ENCODE data around the gene NAGPA. TPM values are rescaled to one million over a fixed set of nuclear protein-coding genes. Genes with fewer than 3 reads are reported as not detected.

Gene NAGPA
- total RNA-seq, 1 experiment from 2014 or later, result 12.5 TPM

DNA sequence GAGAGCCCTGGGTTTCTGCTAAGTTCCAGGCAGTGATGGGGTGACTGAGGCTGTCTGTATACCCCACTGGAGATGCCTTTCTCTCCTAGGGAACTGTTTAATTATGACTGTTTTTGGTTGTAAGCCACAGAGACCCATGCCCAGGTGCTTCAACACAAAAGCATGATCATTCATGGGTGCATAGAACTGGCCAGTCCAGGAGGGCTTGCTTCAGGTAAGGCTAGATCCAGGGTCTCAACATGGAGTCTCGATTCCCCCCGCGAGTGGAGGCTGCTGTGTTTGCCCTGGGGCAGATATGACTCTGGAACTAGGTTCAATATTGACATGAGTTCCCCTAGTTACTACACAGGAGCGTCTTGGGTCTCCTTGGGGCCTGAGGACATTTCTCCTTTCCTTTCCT is 17.8 kb downstream of the NAGPA start:
- POLR2A ChIA-PET, result no interaction called here
- H3K9me3 Mint-ChIP-seq, result peaks cover 3% of the 10 kb centered on the region; the same call in 1 of the 2 replicates
- H3K27me3 Mint-ChIP-seq (ENCODE audit: low read depth), result no peaks in the 10 kb centered on the region; the same call in 1 of the 2 replicates
- H3K27ac Mint-ChIP-seq, result no peak overlapping the region
- CTCF ChIA-PET, result interaction anchor here (1.1 kb wide), 1 partner anchor 43 kb away, joined by 3 read pairs; no protein-coding TSS in a partner anchor
- no peaks in the 10 kb centered on the region for H3K4me1 Mint-ChIP-seq
- H3K4me3 Mint-ChIP-seq, result no peak overlapping the region
- ATAC-seq, result no peak
- H3K36me3 Mint-ChIP-seq, result no peaks in the 10 kb centered on the region
- TF ChIP-seq TEAD4 (CRISPR knock-in tag; IDR thresholded peaks at IDR 0.05) (no peak), ZNF219 (CRISPR knock-in tag; IDR thresholded peaks at IDR 0.05; ENCODE audit: borderline replicate concordance) (no peak), SMAD3 (CRISPR knock-in tag; IDR thresholded peaks at IDR 0.05; ENCODE audit: borderline replicate concordance) (no peak), SMAD4 (CRISPR knock-in tag; IDR thresholded peaks at IDR 0.05) (no peak), ZNF121 (CRISPR knock-in tag; IDR thresholded peaks at IDR 0.05) (no peak), ZBTB21 (CRISPR knock-in tag; IDR thresholded peaks at IDR 0.05; ENCODE audit: borderline replicate concordance) (no peak), CREB1 (CRISPR knock-in tag; IDR thresholded peaks at IDR 0.05) (no peak), HMGA2 (CRISPR knock-in tag; IDR thresholded peaks at IDR 0.05) (no peak), SOX15 (CRISPR knock-in tag; IDR thresholded peaks at IDR 0.05) (no peak)
- TF ChIP-seq, protein P1, sequence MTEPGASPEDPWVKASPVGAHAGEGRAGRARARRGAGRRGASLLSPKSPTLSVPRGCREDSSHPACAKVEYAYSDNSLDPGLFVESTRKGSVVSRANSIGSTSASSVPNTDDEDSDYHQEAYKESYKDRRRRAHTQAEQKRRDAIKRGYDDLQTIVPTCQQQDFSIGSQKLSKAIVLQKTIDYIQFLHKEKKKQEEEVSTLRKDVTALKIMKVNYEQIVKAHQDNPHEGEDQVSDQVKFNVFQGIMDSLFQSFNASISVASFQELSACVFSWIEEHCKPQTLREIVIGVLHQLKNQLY (CRISPR knock-in tag; IDR thresholded peaks at IDR 0.05), result no peak
- TF ChIP-seq, protein P2, sequence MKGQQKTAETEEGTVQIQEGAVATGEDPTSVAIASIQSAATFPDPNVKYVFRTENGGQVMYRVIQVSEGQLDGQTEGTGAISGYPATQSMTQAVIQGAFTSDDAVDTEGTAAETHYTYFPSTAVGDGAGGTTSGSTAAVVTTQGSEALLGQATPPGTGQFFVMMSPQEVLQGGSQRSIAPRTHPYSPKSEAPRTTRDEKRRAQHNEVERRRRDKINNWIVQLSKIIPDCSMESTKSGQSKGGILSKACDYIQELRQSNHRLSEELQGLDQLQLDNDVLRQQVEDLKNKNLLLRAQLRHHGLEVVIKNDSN (CRISPR knock-in tag; IDR thresholded peaks at IDR 0.05), result no peak
- TF ChIP-seq, protein P3, sequence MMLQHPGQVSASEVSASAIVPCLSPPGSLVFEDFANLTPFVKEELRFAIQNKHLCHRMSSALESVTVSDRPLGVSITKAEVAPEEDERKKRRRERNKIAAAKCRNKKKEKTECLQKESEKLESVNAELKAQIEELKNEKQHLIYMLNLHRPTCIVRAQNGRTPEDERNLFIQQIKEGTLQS (CRISPR knock-in tag; conservative IDR thresholded peaks at IDR 0.05), result no peak
- TF ChIP-seq, protein P4, sequence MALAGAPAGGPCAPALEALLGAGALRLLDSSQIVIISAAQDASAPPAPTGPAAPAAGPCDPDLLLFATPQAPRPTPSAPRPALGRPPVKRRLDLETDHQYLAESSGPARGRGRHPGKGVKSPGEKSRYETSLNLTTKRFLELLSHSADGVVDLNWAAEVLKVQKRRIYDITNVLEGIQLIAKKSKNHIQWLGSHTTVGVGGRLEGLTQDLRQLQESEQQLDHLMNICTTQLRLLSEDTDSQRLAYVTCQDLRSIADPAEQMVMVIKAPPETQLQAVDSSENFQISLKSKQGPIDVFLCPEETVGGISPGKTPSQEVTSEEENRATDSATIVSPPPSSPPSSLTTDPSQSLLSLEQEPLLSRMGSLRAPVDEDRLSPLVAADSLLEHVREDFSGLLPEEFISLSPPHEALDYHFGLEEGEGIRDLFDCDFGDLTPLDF (CRISPR knock-in tag; IDR thresholded peaks at IDR 0.05), result no peak
- TF ChIP-seq, protein P5, sequence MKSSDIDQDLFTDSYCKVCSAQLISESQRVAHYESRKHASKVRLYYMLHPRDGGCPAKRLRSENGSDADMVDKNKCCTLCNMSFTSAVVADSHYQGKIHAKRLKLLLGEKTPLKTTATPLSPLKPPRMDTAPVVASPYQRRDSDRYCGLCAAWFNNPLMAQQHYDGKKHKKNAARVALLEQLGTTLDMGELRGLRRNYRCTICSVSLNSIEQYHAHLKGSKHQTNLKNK (CRISPR knock-in tag; IDR thresholded peaks at IDR 0.05), result no peak
- no peak for DNase-seq (ENCODE audit: low spot score)

DNA sequence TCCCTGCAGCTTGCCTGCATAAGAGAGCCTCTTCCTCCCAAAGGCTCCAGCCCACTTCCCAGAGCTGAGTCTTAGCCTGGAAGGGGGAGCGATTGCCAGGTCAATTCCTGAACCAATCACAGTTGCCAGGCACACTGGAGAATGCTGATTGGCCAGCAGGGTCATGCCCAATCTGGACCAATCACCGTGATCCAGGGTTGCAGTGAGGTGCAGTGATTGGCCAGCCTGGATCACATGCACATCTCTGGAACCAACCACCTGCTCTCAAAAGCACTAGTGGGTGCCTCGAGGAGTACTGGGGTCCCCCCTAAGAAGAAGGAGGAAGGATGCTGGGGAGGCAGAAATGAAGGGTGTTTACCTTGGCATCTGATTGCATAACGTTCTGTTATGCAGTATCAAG is 18.4 kb downstream of the NAGPA start:
- ATAC-seq (no peak; the same call in 1 of the 2 replicates), DNase-seq (ENCODE audit: low spot score) (no peak)
- no peak overlapping the region for H3K4me3 Mint-ChIP-seq
- TF ChIP-seq, protein P6, sequence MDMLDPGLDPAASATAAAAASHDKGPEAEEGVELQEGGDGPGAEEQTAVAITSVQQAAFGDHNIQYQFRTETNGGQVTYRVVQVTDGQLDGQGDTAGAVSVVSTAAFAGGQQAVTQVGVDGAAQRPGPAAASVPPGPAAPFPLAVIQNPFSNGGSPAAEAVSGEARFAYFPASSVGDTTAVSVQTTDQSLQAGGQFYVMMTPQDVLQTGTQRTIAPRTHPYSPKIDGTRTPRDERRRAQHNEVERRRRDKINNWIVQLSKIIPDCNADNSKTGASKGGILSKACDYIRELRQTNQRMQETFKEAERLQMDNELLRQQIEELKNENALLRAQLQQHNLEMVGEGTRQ (CRISPR knock-in tag; IDR thresholded peaks at IDR 0.05), result peak; percentile 74
- no peak for TF ChIP-seq FOXK1 (CRISPR knock-in tag; IDR thresholded peaks at IDR 0.05)
- peak; percentile 54 for TF ChIP-seq NFYB (CRISPR knock-in tag; conservative IDR thresholded peaks at IDR 0.05; ENCODE audit: low read depth)
- H3K27me3 Mint-ChIP-seq (ENCODE audit: low read depth), result no peaks in the 10 kb centered on the region; the same call in 1 of the 2 replicates
- H3K9me3 Mint-ChIP-seq, result peaks cover 3% of the 10 kb centered on the region; the same call in 1 of the 2 replicates
- ChIA-PET CTCF (interaction anchor here (1.1 to 3.1 kb wide), 2 partner anchors 10 to 43 kb away, joined by 3 to 13 read pairs; no protein-coding TSS in a partner anchor), POLR2A (no interaction called here)
- no peaks in the 10 kb centered on the region for H3K4me1 Mint-ChIP-seq
- no peak overlapping the region for H3K27ac Mint-ChIP-seq
- H3K36me3 Mint-ChIP-seq, result no peaks in the 10 kb centered on the region

DNA sequence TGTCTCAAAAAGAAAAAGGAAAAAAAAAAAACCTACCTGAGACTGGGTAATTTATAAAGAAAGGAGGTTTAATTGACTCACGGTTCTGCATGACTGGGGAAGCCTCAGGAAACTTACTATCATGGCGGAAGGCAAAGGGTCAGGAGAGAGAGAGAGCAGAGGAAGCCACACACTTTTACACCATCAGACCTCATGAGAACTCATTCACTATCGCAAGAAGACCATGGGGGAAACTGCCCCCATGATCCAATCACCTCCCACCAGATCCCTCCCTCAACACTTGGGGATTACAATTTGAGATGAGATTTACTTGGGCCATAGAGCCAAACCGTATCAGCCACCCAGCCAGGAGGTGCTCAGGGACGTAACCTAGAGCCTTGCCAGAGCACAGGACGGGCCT is 20.8 kb downstream of the NAGPA start:
- ChIA-PET CTCF (interaction anchor here (3.1 kb wide), 1 partner anchor 12 kb away, joined by 13 read pairs; no protein-coding TSS in a partner anchor), POLR2A (interaction anchor here (0.6 kb wide), 1 partner anchor 62 kb away, joined by 5 read pairs; no protein-coding TSS in a partner anchor)
- Mint-ChIP-seq H3K36me3 (no peaks in the 10 kb centered on the region), H3K4me1 (no peaks in the 10 kb centered on the region), H3K27ac (peak overlapping the region; percentile 31; the same call in 1 of the 2 replicates), H3K27me3 (ENCODE audit: low read depth) (no peaks in the 10 kb centered on the region; the same call in 1 of the 2 replicates), H3K9me3 (peaks cover 3% of the 10 kb centered on the region; the same call in 1 of the 2 replicates), H3K4me3 (no peak overlapping the region)
- no peak for ATAC-seq
- DNase-seq (ENCODE audit: low spot score), result no peak
- TF ChIP-seq NR3C1 (CRISPR knock-in tag; conservative IDR thresholded peaks at IDR 0.05; ENCODE audit: low read depth) (no peak), NR1H2 (CRISPR knock-in tag; IDR thresholded peaks at IDR 0.05) (no peak), SOX15 (CRISPR knock-in tag; IDR thresholded peaks at IDR 0.05) (no peak)
- TF ChIP-seq, protein P7, sequence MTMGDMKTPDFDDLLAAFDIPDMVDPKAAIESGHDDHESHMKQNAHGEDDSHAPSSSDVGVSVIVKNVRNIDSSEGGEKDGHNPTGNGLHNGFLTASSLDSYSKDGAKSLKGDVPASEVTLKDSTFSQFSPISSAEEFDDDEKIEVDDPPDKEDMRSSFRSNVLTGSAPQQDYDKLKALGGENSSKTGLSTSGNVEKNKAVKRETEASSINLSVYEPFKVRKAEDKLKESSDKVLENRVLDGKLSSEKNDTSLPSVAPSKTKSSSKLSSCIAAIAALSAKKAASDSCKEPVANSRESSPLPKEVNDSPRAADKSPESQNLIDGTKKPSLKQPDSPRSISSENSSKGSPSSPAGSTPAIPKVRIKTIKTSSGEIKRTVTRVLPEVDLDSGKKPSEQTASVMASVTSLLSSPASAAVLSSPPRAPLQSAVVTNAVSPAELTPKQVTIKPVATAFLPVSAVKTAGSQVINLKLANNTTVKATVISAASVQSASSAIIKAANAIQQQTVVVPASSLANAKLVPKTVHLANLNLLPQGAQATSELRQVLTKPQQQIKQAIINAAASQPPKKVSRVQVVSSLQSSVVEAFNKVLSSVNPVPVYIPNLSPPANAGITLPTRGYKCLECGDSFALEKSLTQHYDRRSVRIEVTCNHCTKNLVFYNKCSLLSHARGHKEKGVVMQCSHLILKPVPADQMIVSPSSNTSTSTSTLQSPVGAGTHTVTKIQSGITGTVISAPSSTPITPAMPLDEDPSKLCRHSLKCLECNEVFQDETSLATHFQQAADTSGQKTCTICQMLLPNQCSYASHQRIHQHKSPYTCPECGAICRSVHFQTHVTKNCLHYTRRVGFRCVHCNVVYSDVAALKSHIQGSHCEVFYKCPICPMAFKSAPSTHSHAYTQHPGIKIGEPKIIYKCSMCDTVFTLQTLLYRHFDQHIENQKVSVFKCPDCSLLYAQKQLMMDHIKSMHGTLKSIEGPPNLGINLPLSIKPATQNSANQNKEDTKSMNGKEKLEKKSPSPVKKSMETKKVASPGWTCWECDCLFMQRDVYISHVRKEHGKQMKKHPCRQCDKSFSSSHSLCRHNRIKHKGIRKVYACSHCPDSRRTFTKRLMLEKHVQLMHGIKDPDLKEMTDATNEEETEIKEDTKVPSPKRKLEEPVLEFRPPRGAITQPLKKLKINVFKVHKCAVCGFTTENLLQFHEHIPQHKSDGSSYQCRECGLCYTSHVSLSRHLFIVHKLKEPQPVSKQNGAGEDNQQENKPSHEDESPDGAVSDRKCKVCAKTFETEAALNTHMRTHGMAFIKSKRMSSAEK (CRISPR knock-in tag; IDR thresholded peaks at IDR 0.05; ENCODE audit: borderline replicate concordance), result no peak
- TF ChIP-seq, protein P8, sequence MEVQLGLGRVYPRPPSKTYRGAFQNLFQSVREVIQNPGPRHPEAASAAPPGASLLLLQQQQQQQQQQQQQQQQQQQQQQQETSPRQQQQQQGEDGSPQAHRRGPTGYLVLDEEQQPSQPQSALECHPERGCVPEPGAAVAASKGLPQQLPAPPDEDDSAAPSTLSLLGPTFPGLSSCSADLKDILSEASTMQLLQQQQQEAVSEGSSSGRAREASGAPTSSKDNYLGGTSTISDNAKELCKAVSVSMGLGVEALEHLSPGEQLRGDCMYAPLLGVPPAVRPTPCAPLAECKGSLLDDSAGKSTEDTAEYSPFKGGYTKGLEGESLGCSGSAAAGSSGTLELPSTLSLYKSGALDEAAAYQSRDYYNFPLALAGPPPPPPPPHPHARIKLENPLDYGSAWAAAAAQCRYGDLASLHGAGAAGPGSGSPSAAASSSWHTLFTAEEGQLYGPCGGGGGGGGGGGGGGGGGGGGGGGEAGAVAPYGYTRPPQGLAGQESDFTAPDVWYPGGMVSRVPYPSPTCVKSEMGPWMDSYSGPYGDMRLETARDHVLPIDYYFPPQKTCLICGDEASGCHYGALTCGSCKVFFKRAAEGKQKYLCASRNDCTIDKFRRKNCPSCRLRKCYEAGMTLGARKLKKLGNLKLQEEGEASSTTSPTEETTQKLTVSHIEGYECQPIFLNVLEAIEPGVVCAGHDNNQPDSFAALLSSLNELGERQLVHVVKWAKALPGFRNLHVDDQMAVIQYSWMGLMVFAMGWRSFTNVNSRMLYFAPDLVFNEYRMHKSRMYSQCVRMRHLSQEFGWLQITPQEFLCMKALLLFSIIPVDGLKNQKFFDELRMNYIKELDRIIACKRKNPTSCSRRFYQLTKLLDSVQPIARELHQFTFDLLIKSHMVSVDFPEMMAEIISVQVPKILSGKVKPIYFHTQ (CRISPR knock-in tag; IDR thresholded peaks at IDR 0.05), result no peak

Measured in WTC11 (cell line).